HEK293 (cell line): ENCODE results near the gene IPO5.

Experiments
- BCL11A ChIP-seq: fragments of 450-650 bp; formaldehyde crosslinking; IDR thresholded peaks from 2 replicates; pipeline ENCODE4 v1.5.1; 2016; ENCODE audit warnings: low read depth, missing biosample characterization, missing genetic modification characterization
- BCL11B ChIP-seq: fragments of 450-650 bp; formaldehyde crosslinking; IDR thresholded peaks from 2 replicates; pipeline ENCODE4 v1.5.1; 2016; ENCODE audit warnings: low read depth, missing biosample characterization, missing genetic modification characterization
- IKZF3 ChIP-seq: fragments of 450-650 bp; IDR thresholded peaks from 2 replicates; pipeline ENCODE4 v1.5.0; 2018; ENCODE audit warnings: missing biosample characterization, mild to moderate bottlenecking, missing genetic modification characterization, moderate library complexity
- KLF16 ChIP-seq: fragments of 450-650 bp; formaldehyde crosslinking; IDR thresholded peaks from 2 replicates; pipeline ENCODE4 v1.5.1; 2017; ENCODE audit warnings: missing biosample characterization, missing genetic modification characterization
- KLF9 ChIP-seq: fragments of 450-650 bp; formaldehyde crosslinking; IDR thresholded peaks from 2 replicates; pipeline ENCODE4 v1.5.1; 2016; ENCODE audit warnings: missing biosample characterization, missing genetic modification characterization, low read depth
- MYNN ChIP-seq: fragments of 450-650 bp; formaldehyde crosslinking; IDR thresholded peaks from 2 replicates; pipeline ENCODE4 v1.5.1; 2016; ENCODE audit warnings: missing biosample characterization, missing genetic modification characterization, borderline replicate concordance
- OVOL3 ChIP-seq: fragments of 450-650 bp; formaldehyde crosslinking; IDR thresholded peaks from 2 replicates; pipeline ENCODE4 v1.5.1; 2016; ENCODE audit warnings: missing biosample characterization, missing genetic modification characterization
- SETDB1 ChIP-seq: IDR thresholded peaks from one replicate; pipeline ENCODE4 v1.6.1; 2017; ENCODE audit warnings: mild to moderate bottlenecking, low read length, moderate library complexity, mixed read lengths; ENCODE audit not compliant: insufficient read length
- WT1 ChIP-seq: fragments of 450-650 bp; formaldehyde crosslinking; IDR thresholded peaks from 2 replicates; pipeline ENCODE4 v1.5.1; 2016; ENCODE audit warnings: missing biosample characterization, missing genetic modification characterization
- YY1 ChIP-seq: fragments of 450-650 bp; formaldehyde crosslinking; IDR thresholded peaks from 2 replicates; pipeline ENCODE4 v1.5.1; 2018; ENCODE audit warnings: missing biosample characterization, missing genetic modification characterization
- ZNF10 ChIP-seq: fragments of 450-650 bp; formaldehyde crosslinking; IDR thresholded peaks from 2 replicates; pipeline ENCODE4 v1.5.1; 2017; ENCODE audit warnings: missing biosample characterization, missing genetic modification characterization
- ZNF157 ChIP-seq: fragments of 450-650 bp; formaldehyde crosslinking; IDR thresholded peaks from 2 replicates; pipeline ENCODE4 v1.5.1; 2016; ENCODE audit warnings: missing biosample characterization, missing genetic modification characterization
- ZNF23 ChIP-seq: fragments of 450-650 bp; formaldehyde crosslinking; IDR thresholded peaks from 2 replicates; pipeline ENCODE4 v1.5.1; 2016; ENCODE audit warnings: missing biosample characterization, missing genetic modification characterization, borderline replicate concordance
- ZNF239 ChIP-seq: fragments of 450-650 bp; formaldehyde crosslinking; IDR thresholded peaks from 2 replicates; pipeline ENCODE4 v1.5.1; 2016; ENCODE audit warnings: missing biosample characterization, missing genetic modification characterization
- ZNF280C ChIP-seq: fragments of 450-650 bp; formaldehyde crosslinking; IDR thresholded peaks from 2 replicates; pipeline ENCODE4 v1.5.1; 2016; ENCODE audit warnings: missing biosample characterization, missing genetic modification characterization
- ZNF416 ChIP-seq: fragments of 450-650 bp; formaldehyde crosslinking; IDR thresholded peaks from 2 replicates; pipeline ENCODE4 v1.5.1; 2016; ENCODE audit warnings: missing biosample characterization, missing genetic modification characterization
- ZNF530 ChIP-seq: fragments of 450-650 bp; formaldehyde crosslinking; IDR thresholded peaks from 2 replicates; pipeline ENCODE4 v1.5.1; 2016; ENCODE audit warnings: low read depth, missing biosample characterization, missing genetic modification characterization
- ZNF571 ChIP-seq: fragments of 450-650 bp; formaldehyde crosslinking; IDR thresholded peaks from 2 replicates; pipeline ENCODE4 v1.5.0; 2017; ENCODE audit warnings: missing biosample characterization, missing genetic modification characterization
- ZNF623 ChIP-seq: fragments of 450-650 bp; formaldehyde crosslinking; IDR thresholded peaks from 2 replicates; pipeline ENCODE4 v1.5.1; 2016; ENCODE audit warnings: missing biosample characterization, missing genetic modification characterization
- ZNF629 ChIP-seq: fragments of 450-650 bp; formaldehyde crosslinking; IDR thresholded peaks from 2 replicates; pipeline ENCODE4 v1.5.1; 2017; ENCODE audit warnings: missing biosample characterization, missing genetic modification characterization
- ZNF704 ChIP-seq: fragments of 450-650 bp; formaldehyde crosslinking; IDR thresholded peaks from 2 replicates; pipeline ENCODE4 v1.5.1; 2016; ENCODE audit warnings: missing biosample characterization, missing genetic modification characterization
- ZNF76 ChIP-seq: fragments of 450-650 bp; formaldehyde crosslinking; IDR thresholded peaks from 2 replicates; pipeline ENCODE4; 2016; ENCODE audit warnings: low read depth, missing biosample characterization, missing genetic modification characterization, borderline replicate concordance
- ZNF791 ChIP-seq: fragments of 450-650 bp; formaldehyde crosslinking; IDR thresholded peaks from 2 replicates; pipeline ENCODE4 v1.5.1; 2016; ENCODE audit warnings: missing biosample characterization, missing genetic modification characterization
- TF ChIP-seq, protein P1 (sequence below): fragments of 450-650 bp; formaldehyde crosslinking; IDR thresholded peaks from 2 replicates; pipeline ENCODE4 v1.5.1; 2017; ENCODE audit warnings: missing biosample characterization, missing genetic modification characterization
- TF ChIP-seq, protein P2 (sequence below): fragments of 450-650 bp; formaldehyde crosslinking; IDR thresholded peaks from 2 replicates; pipeline ENCODE4 v1.5.1; 2016; ENCODE audit warnings: missing biosample characterization, missing genetic modification characterization
- TF ChIP-seq, protein P3 (sequence below): fragments of 450-650 bp; formaldehyde crosslinking; IDR thresholded peaks from 2 replicates; pipeline ENCODE4 v1.5.1; 2016; ENCODE audit warnings: missing biosample characterization, missing genetic modification characterization

IPO5 gene

GRCh38 chr13:97944396-97945029 is 9.0 kb upstream of the IPO5 start (continued):
- no peak for TF ChIP-seq ZNF704 (tag by site-specific recombination)
- no peak for TF ChIP-seq SETDB1
- TF ChIP-seq ZNF10 (tag by site-specific recombination) = no peak
- no peak for TF ChIP-seq ZNF76
- TF ChIP-seq, protein P1, sequence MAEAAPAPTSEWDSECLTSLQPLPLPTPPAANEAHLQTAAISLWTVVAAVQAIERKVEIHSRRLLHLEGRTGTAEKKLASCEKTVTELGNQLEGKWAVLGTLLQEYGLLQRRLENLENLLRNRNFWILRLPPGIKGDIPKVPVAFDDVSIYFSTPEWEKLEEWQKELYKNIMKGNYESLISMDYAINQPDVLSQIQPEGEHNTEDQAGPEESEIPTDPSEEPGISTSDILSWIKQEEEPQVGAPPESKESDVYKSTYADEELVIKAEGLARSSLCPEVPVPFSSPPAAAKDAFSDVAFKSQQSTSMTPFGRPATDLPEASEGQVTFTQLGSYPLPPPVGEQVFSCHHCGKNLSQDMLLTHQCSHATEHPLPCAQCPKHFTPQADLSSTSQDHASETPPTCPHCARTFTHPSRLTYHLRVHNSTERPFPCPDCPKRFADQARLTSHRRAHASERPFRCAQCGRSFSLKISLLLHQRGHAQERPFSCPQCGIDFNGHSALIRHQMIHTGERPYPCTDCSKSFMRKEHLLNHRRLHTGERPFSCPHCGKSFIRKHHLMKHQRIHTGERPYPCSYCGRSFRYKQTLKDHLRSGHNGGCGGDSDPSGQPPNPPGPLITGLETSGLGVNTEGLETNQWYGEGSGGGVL (tag by site-specific recombination) = no peak
- TF ChIP-seq ZNF157 (tag by site-specific recombination) = no peak
- TF ChIP-seq, protein P2, sequence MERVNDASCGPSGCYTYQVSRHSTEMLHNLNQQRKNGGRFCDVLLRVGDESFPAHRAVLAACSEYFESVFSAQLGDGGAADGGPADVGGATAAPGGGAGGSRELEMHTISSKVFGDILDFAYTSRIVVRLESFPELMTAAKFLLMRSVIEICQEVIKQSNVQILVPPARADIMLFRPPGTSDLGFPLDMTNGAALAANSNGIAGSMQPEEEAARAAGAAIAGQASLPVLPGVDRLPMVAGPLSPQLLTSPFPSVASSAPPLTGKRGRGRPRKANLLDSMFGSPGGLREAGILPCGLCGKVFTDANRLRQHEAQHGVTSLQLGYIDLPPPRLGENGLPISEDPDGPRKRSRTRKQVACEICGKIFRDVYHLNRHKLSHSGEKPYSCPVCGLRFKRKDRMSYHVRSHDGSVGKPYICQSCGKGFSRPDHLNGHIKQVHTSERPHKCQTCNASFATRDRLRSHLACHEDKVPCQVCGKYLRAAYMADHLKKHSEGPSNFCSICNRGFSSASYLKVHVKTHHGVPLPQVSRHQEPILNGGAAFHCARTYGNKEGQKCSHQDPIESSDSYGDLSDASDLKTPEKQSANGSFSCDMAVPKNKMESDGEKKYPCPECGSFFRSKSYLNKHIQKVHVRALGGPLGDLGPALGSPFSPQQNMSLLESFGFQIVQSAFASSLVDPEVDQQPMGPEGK = no peak
- no peak for TF ChIP-seq ZNF416 (tag by site-specific recombination)
- TF ChIP-seq IKZF3 (tag by site-specific recombination) = peak; percentile 58; the same call in 1 of the 2 replicates
- no peak for TF ChIP-seq MYNN
- TF ChIP-seq YY1 = no peak
- TF ChIP-seq ZNF530 = no peak
- TF ChIP-seq KLF16 (tag by site-specific recombination) = no peak
- TF ChIP-seq WT1 (tag by site-specific recombination) = 0 out of 2 replicates have a peak, but pooled peaks have one; percentile 10
- no peak for TF ChIP-seq ZNF23 (tag by site-specific recombination)
- no peak for TF ChIP-seq ZNF280C
- TF ChIP-seq, protein P3, sequence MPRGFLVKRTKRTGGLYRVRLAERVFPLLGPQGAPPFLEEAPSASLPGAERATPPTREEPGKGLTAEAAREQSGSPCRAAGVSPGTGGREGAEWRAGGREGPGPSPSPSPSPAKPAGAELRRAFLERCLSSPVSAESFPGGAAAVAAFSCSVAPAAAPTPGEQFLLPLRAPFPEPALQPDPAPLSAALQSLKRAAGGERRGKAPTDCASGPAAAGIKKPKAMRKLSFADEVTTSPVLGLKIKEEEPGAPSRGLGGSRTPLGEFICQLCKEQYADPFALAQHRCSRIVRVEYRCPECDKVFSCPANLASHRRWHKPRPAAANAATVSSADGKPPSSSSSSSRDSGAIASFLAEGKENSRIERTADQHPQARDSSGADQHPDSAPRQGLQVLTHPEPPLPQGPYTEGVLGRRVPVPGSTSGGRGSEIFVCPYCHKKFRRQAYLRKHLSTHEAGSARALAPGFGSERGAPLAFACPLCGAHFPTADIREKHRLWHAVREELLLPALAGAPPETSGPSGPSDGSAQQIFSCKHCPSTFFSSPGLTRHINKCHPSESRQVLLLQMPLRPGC (tag by site-specific recombination) = no peak
- TF ChIP-seq BCL11A (tag by site-specific recombination) = no peak
- no peak for TF ChIP-seq ZNF623 (tag by site-specific recombination)
- TF ChIP-seq ZNF629 (tag by site-specific recombination) = peak; percentile 56
- TF ChIP-seq ZNF239 (tag by site-specific recombination) = no peak
- no peak for TF ChIP-seq KLF9 (tag by site-specific recombination)
- no peak for TF ChIP-seq BCL11B (tag by site-specific recombination)
- no peak for TF ChIP-seq OVOL3 (tag by site-specific recombination)
- TF ChIP-seq ZNF791 = no peak
- TF ChIP-seq ZNF571 = no peak
